Measurements from ENCODE around the gene SUPT4H1.

Gene SUPT4H1

GRCh38 chr17:58385359-58385899 is 33.4 kb upstream of the SUPT4H1 start:
- no peak for DNase-seq (ENCODE audit: low read depth in 2 of 2)
- no peak for TF ChIP-seq CTCF (IDR thresholded peaks at IDR 0.05; ENCODE audit: low read depth, low read length)
- no peak overlapping the region for H3K4me3 ChIP-seq (replicated peaks in 1 of 2; ENCODE audit: low read depth in 2 of 2, low read length in 2 of 2)

GRCh38 chr17:58384897-58385296 is 32.9 kb upstream of the SUPT4H1 start:
- no peak for TF ChIP-seq CTCF (IDR thresholded peaks at IDR 0.05; ENCODE audit: low read depth, low read length)
- no peak overlapping the region for H3K4me3 ChIP-seq (replicated peaks in 1 of 2; ENCODE audit: low read depth in 2 of 2, low read length in 2 of 2)
- DNase-seq (ENCODE audit: low read depth in 2 of 2): no peak

- DNase-seq (ENCODE audit: low read depth in 2 of 2): no peak
- TF ChIP-seq CTCF (IDR thresholded peaks at IDR 0.05; ENCODE audit: low read depth, low read length): no peak
- no peak overlapping the region for H3K4me3 ChIP-seq (replicated peaks in 1 of 2; ENCODE audit: low read depth in 2 of 2, low read length in 2 of 2)
These were observed 32.0 kb upstream of the SUPT4H1 start for GRCh38 chr17:58383892-58384462.

- no peak for TF ChIP-seq CTCF (IDR thresholded peaks at IDR 0.05; ENCODE audit: low read depth, low read length)
- no peak overlapping the region for H3K4me3 ChIP-seq (replicated peaks in 1 of 2; ENCODE audit: low read depth in 2 of 2, low read length in 2 of 2)
- no peak for DNase-seq (ENCODE audit: low read depth in 2 of 2)
These were observed 30.9 kb upstream of the SUPT4H1 start for GRCh38 chr17:58382872-58383242.

GRCh38 chr17:58382108-58382871 is 30.3 kb upstream of the SUPT4H1 start:
- no peak for TF ChIP-seq CTCF (IDR thresholded peaks at IDR 0.05; ENCODE audit: low read depth, low read length)
- no peak for DNase-seq (ENCODE audit: low read depth in 2 of 2)
- H3K4me3 ChIP-seq (replicated peaks in 1 of 2; ENCODE audit: low read depth in 2 of 2, low read length in 2 of 2): no peak overlapping the region

GRCh38 chr17:58381124-58382035 is 29.4 kb upstream of the SUPT4H1 start:
- peak in 1 of 2 donors; percentile 25 for DNase-seq (ENCODE audit: low read depth in 2 of 2)
- no peak for TF ChIP-seq CTCF (IDR thresholded peaks at IDR 0.05; ENCODE audit: low read depth, low read length)
- H3K4me3 ChIP-seq (replicated peaks in 1 of 2; ENCODE audit: low read depth in 2 of 2, low read length in 2 of 2): no peak overlapping the region
